K562 (cell line): Measurements from ENCODE around the gene STX1A. TPM values are rescaled to one million over a fixed set of nuclear protein-coding genes. Genes with fewer than 3 reads are reported as not detected.
A peak's percentile ranks its signal among the peaks of the same experiment; 100 is the strongest.

Experiments used
- ATAC-seq: fragments of 200-7000 bp; cut with Tn5 transposase; 3 replicates; pipeline ENCODE4 v1.9.1; 2020; ENCODE audit warnings: moderate library complexity
- BruUV-seq: library from RNA; stranded (reverse); fragments of 400-500 nt; replicated peaks from 2 replicates; lab custom pipeline; 2021; lab: Mats Ljungman, UMichigan
- CTCF ChIA-PET: fragments of 300-600 bp; formaldehyde crosslinking; extraction: SDS; loops from one replicate; lab custom pipeline; 2021; ENCODE audit warnings: low intra/inter-chr PET ratio; lab: Yijun Ruan, JAX
- POLR2A ChIA-PET: fragments of 300-600, 350-650 bp; sonication (Branson Sonifier 250); formaldehyde crosslinking; extraction: SDS; loops from one replicate; lab custom pipeline; 2021; ENCODE audit warnings: antibody characterized with exemption, inconsistent platforms; lab: Yijun Ruan, JAX
- DNase-seq, 4 experiments: peaks; one replicate each; pipeline versions ENCODE4 v3.0.0 to v3.0.0-alpha.2; 2011 to 2018; ENCODE audit warnings: low spot score in 3 of 4, mixed read lengths in 3 of 4; ENCODE audit errors: extremely low read depth in 1 of 4
- FAIRE-seq: peaks from 2 replicates; lab custom pipeline; 2011; peaks lifted over from hg19 to GRCh38; lab: Jason Lieb, UNC
- H2AFZ ChIP-seq: 2 replicates; pipeline ENCODE4 v1.6.0; 2011; ENCODE audit warnings: low read depth, low read length, control low read depth, inconsistent platforms
- H3K27ac ChIP-seq: fragments of 200-600 bp; 3 replicates; pipeline ENCODE4 v1.8.0; 2011; ENCODE audit warnings: low read depth, mild to moderate bottlenecking, control low read depth, inconsistent platforms, low read length, moderate library complexity, mixed read lengths; ENCODE audit errors: extremely low read depth
- H3K27me3 ChIP-seq, 2 experiments: fragments of 300-600 bp in 1 of 2; 2 replicates in 1 of 2; 3 replicates in 1 of 2; pipeline versions ENCODE4 v1.6.0 to v1.8.0; 2011; ENCODE audit warnings: inconsistent platforms in 2 of 2, low read length in 2 of 2, mild to moderate bottlenecking in 1 of 2, mixed read lengths in 1 of 2, moderate library complexity in 1 of 2; ENCODE audit not compliant: control insufficient read depth in 2 of 2, insufficient read depth in 2 of 2
- H3K36me3 ChIP-seq: fragments of 300-600 bp; 3 replicates; pipeline ENCODE4 v1.8.0; 2011; ENCODE audit warnings: mild to moderate bottlenecking, low read length, inconsistent platforms; ENCODE audit not compliant: control insufficient read depth, insufficient read depth
- H3K4me1 ChIP-seq, 2 experiments: fragments of 200-600 bp in 1 of 2; replicated peaks in 1 of 2; 2 replicates in 1 of 2; 3 replicates in 1 of 2; pipeline versions ENCODE4 v1.5.1 to v1.8.0; 2011; ENCODE audit warnings: inconsistent platforms in 2 of 2, low read length in 2 of 2, mild to moderate bottlenecking in 1 of 2, mixed read lengths in 1 of 2, moderate library complexity in 1 of 2; ENCODE audit not compliant: control insufficient read depth in 2 of 2, insufficient read depth in 2 of 2
- H3K4me2 ChIP-seq: 2 replicates; pipeline ENCODE4 v1.6.1; 2011; ENCODE audit warnings: low read length, control low read depth, inconsistent platforms, mixed read lengths; ENCODE audit not compliant: insufficient read depth
- H3K4me3 ChIP-seq: fragments of 200-600 bp; sonication (generic), shearing (Covaris generic); 2 replicates; pipeline ENCODE4 v1.5.1; 2016; ENCODE audit warnings: control low read depth, inconsistent platforms
- H3K79me2 ChIP-seq: fragments of 200-600 bp; 3 replicates; pipeline ENCODE4 v1.8.0; 2011; ENCODE audit warnings: low read length, inconsistent platforms; ENCODE audit not compliant: control insufficient read depth, insufficient read depth
- H3K9ac ChIP-seq, 2 experiments: 2 replicates each; pipeline versions ENCODE4 v1.6.0 to v1.6.1; 2011; ENCODE audit warnings: low read depth in 2 of 2, low read length in 2 of 2, control low read depth in 1 of 2, inconsistent platforms in 1 of 2, mild to moderate bottlenecking in 1 of 2, mixed read lengths in 1 of 2; ENCODE audit not compliant: insufficient read depth in 1 of 2
- H3K9me1 ChIP-seq: one replicate; pipeline ENCODE4 v1.6.0; 2011; ENCODE audit warnings: inconsistent platforms, mild to moderate bottlenecking, low read length, moderate library complexity; ENCODE audit not compliant: control insufficient read depth, insufficient read depth
- H3K9me3 ChIP-seq: replicated peaks from 2 replicates; pipeline ENCODE4 v1.5.1; 2011; ENCODE audit warnings: low read depth, low read length, inconsistent platforms; ENCODE audit not compliant: control insufficient read depth, insufficient read depth
- H4K20me1 ChIP-seq: replicated peaks from 2 replicates; pipeline ENCODE4 v1.6.1; 2011; ENCODE audit warnings: low read length, inconsistent platforms, mixed read lengths; ENCODE audit not compliant: control insufficient read depth, insufficient read depth
- CBFB ChIP-seq: sonication (generic); formaldehyde crosslinking; IDR thresholded peaks from 2 replicates; pipeline ENCODE4 v1.4.0; 2020; ENCODE audit warnings: mild to moderate bottlenecking, missing genetic modification reagents
- COPS2 ChIP-seq: fragments of 450-650 bp; conservative IDR thresholded peaks from 2 replicates; pipeline ENCODE4 v1.6.1; 2016; ENCODE audit warnings: mild to moderate bottlenecking, moderate library complexity
- ETV5 ChIP-seq: sonication (generic); formaldehyde crosslinking; IDR thresholded peaks from 2 replicates; pipeline ENCODE4 v1.4.0; 2020; ENCODE audit warnings: low read depth, mild to moderate bottlenecking, missing genetic modification reagents
- GABPB1 ChIP-seq: sonication (generic); formaldehyde crosslinking; IDR thresholded peaks from 2 replicates; pipeline ENCODE4 v1.8.0; 2022; ENCODE audit warnings: mild to moderate bottlenecking, missing genetic modification reagents
- KLF16 ChIP-seq: IDR thresholded peaks from 2 replicates; pipeline ENCODE4 v1.6.1; 2016; ENCODE audit warnings: antibody characterized with exemption
- MAZ ChIP-seq, 2 experiments: fragments of 450-650 bp in 1 of 2; sonication (generic) in 1 of 2; formaldehyde crosslinking; IDR thresholded peaks in 1 of 2; conservative IDR thresholded peaks in 1 of 2; 2 replicates each; pipeline versions ENCODE4 v1.4.0 to v1.5.0; 2020; ENCODE audit warnings: mild to moderate bottlenecking in 1 of 2, missing genetic modification reagents in 1 of 2
- NR2F6 ChIP-seq: fragments of 450-650 bp; formaldehyde crosslinking; IDR thresholded peaks from 2 replicates; pipeline ENCODE4 v1.4.0; 2020; ENCODE audit warnings: mild to moderate bottlenecking
- POLR2AphosphoS5 ChIP-seq: IDR thresholded peaks from 2 replicates; pipeline ENCODE4 v1.6.1; 2011; ENCODE audit warnings: mild to moderate bottlenecking, low read depth, low read length, moderate library complexity; ENCODE audit not compliant: control insufficient read depth, insufficient read depth
- PTRF ChIP-seq: fragments of 450-650 bp; IDR thresholded peaks from 2 replicates; pipeline ENCODE4 v1.6.1; 2016; ENCODE audit warnings: mild to moderate bottlenecking, missing genetic modification characterization, missing compliant biosample characterization
- SMAD1 ChIP-seq: fragments of 150-350 bp; IDR thresholded peaks from 2 replicates; pipeline ENCODE4 v1.6.1; 2014; ENCODE audit warnings: low read length, low read depth; ENCODE audit not compliant: partially characterized antibody
- SMARCA5 ChIP-seq: fragments of 450-650 bp; IDR thresholded peaks from 2 replicates; pipeline ENCODE4 v1.6.1; 2016
- SNAPC5 ChIP-seq: fragments of 250-450 bp; sonication (Bioruptor Pico); IDR thresholded peaks from 2 replicates; pipeline ENCODE4 v1.8.0; 2021; ENCODE audit warnings: moderate library complexity, mild to moderate bottlenecking, inconsistent platforms
- SUPT5H ChIP-seq: fragments of 450-650 bp; IDR thresholded peaks from 2 replicates; pipeline ENCODE4 v1.6.1; 2016
- THRAP3 ChIP-seq: fragments of 450-650 bp; IDR thresholded peaks from 2 replicates; pipeline ENCODE4 v1.6.1; 2016; ENCODE audit warnings: mild to moderate bottlenecking, inconsistent platforms, borderline replicate concordance
- ZNF263 ChIP-seq: sonication (generic); formaldehyde crosslinking; IDR thresholded peaks from 2 replicates; pipeline ENCODE4 v1.8.0; 2022; ENCODE audit warnings: mild to moderate bottlenecking, missing genetic modification reagents, borderline replicate concordance
- WGBS: fragments of 100-300 bp; shearing (Covaris generic); methylation state at CpG from one replicate; pipeline ENCODE4 v1.1.6; 2016; ENCODE audit warnings: low coverage, mixed read lengths; ENCODE audit not compliant: insufficient coverage; ENCODE audit errors: missing lambda C conversion rate; 5-methylcytosine and 5-hydroxymethylcytosine counted together
- in situ Hi-C: fragments of 300-500 bp; cut with MboI; formaldehyde crosslinking; loops from 4 replicates; pipeline ENCODE4 v1.15.0; 2018; ENCODE audit warnings: inconsistent platforms, mixed read lengths
- intact Hi-C: fragments of 100-400 bp; cut with micrococcal nuclease; formaldehyde crosslinking; loops from 2 replicates; pipeline ENCODE4 v1.14.2; 2022
- polyA plus RNA-seq, 8 experiments: library from polyadenylated mRNA; depleted of rRNA in 4 of 8; stranded (reverse) in 5 of 8; unstranded in 3 of 8; fragments of >200 nt; fragmentation: Nextera tagmentation in 2 of 8; fragmentation: Illumina TruSeq in 1 of 8; extraction: Ambion mirVana in 2 of 8; extraction: Trizol in 1 of 8; gene quantifications; 2 replicates each; pipeline versions ENCODE4 v1.2.1 to v1.2.3, GENCODE V29; 2011 to 2014; ENCODE audit warnings: inconsistent platforms in 1 of 8, missing spikeins in 1 of 8
- total RNA-seq, 7 experiments: library from RNA; depleted of rRNA in 6 of 7; stranded (reverse); fragments of >200 nt in 6 of 7; fragmentation: Illumina TruSeq in 2 of 7; extraction: Trizol in 2 of 7; gene quantifications; 2 replicates each; pipeline versions ENCODE4 v1.2.1 to v1.2.3, GENCODE V29; 2011 to 2021; ENCODE audit warnings: low replicate concordance in 1 of 7
- TF ChIP-seq, protein P1 (sequence below): fragments of 150-350 bp; conservative IDR thresholded peaks from 2 replicates; pipeline ENCODE4 v1.6.1; 2014; ENCODE audit warnings: low read length
- TF ChIP-seq, protein P2 (sequence below): fragments of 450-650 bp; formaldehyde crosslinking; IDR thresholded peaks from 2 replicates; pipeline ENCODE4 v1.4.0; 2020; ENCODE audit warnings: mild to moderate bottlenecking, moderate library complexity

STX1A gene
- total and polyA plus RNA-seq, 9 of the 15 experiments (the other 6 are each of a cell fraction or from before 2014, with no cell fraction given) = 0.04 to 15.1 (median 6.3) TPM

DNA sequence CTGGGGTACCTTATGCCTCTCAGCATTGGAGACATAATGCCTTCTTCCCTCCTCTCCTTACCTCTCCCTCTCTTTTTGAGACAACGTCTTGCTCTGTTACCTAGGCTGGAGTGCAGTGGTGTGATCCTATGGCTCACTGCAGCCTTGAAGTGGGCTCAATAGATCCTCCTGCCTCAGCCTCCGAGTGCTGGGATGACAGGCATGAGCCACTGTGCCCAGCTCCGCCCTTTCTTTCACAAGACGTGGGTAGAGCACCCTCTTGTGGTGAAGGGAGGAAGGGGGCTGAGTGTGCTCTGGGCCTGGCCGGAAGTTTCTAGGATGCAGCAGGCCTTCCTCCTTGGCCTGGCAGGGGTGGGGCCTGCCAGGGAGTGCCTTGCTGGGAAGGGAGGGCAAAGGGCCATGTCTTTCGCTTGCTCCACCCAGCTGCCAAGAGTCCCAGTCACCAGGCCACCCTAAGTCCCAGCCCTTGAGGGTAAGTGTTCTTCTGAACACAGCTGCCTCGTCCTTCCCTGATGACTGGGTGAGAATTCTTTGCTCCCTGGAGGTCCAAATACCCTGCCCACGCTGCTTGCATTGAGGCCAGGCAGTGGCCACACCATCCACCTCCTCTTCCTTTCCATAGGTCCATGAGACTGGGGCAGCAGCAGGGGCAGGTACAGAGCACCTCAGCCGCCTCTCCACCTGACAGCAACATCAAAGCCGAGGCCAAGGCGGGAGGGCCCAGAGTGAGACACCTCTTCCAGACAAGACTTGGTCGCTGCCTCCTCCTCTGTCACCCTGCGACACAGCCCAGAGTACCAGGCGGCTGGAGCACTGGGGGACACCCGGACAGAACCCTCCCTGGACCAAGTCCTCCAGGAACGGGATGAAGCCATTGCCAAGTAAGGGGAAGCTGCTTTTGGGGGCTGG, 15.4 kb upstream of the STX1A start:
- no TSS peak for BruUV-seq
- Histone ChIP-seq H3K36me3 (peaks cover 24% of the 10 kb centered on the region), H3K9ac (peak overlapping the region in 1 of 2 experiments; percentile 56; a peak in 3 of 4 replicates), H3K9me3 (no peaks in the 10 kb centered on the region), H3K4me1 (peaks cover 5 to 51% of the 10 kb centered on the region in 2 experiments; a peak in 3 of 5 replicates), H3K4me3 (no peak overlapping the region), H3K79me2 (peaks cover 19% of the 10 kb centered on the region), H3K4me2 (no peak overlapping the region), H3K27me3 (no peaks in the 10 kb centered on the region; a peak in 1 of 5 replicates), H4K20me1 (peaks cover 21% of the 10 kb centered on the region), H3K9me1 (peaks cover 4% of the 10 kb centered on the region), H2AFZ (no peak overlapping the region), H3K27ac (no peak overlapping the region; the same call in 2 of the 3 replicates)
- 47% methylated on average over 15 of the region's 16 CpGs for WGBS
- ChIA-PET CTCF (interaction anchor here (0.7 to 2.9 kb wide), 3 partner anchors 122 to 297 kb away, joined by 3 to 7 read pairs (median 6); no protein-coding TSS in a partner anchor), POLR2A (interaction anchor here (0.6 to 1.0 kb wide), 13 partner anchors 33 to 214 kb away, joined by 3 to 5 read pairs (median 3); partner anchors contain the start of genes MLXIPL and TBL2)
- peak; percentile 80 for ATAC-seq
- intact Hi-C loops = loop anchor here (5.0 to 10.0 kb wide), 2 partner anchors 68 to 400 kb away; partner anchors contain the start of gene VPS37D
- DNase-seq = peak; percentile 76 to 93 (median 81)
- in situ Hi-C loops = loop anchor here (5.0 to 10.0 kb wide), 2 partner anchors 128 to 400 kb away; no protein-coding TSS in a partner anchor
- FAIRE-seq = peak; percentile 98
- TF ChIP-seq SUPT5H (peak; percentile 67), MAZ (CRISPR knock-in tag; conservative IDR thresholded peaks at IDR 0.05 in 1 of 2, IDR thresholded peaks at IDR 0.05 in 1 of 2) (peak; percentile 64 to 87), THRAP3 (no peak; the same call in 1 of the 2 replicates), PTRF (no peak), SMAD1 (no peak), CBFB (peak; percentile 81; the same call in 1 of the 2 replicates), SMARCA5 (0 out of 2 replicates have a peak, but pooled peaks have one; percentile 39), NR2F6 (no peak), ZNF263 (CRISPR knock-in tag) (peak; percentile 87), KLF16 (peak; percentile 57), GABPB1 (peak; percentile 79), POLR2AphosphoS5 (peak; percentile 35; the same call in 1 of the 2 replicates), SNAPC5 (CRISPR knock-in tag) (no peak), ETV5 (CRISPR knock-in tag) (peak; percentile 94), COPS2 (no peak)
- TF ChIP-seq, protein P1, sequence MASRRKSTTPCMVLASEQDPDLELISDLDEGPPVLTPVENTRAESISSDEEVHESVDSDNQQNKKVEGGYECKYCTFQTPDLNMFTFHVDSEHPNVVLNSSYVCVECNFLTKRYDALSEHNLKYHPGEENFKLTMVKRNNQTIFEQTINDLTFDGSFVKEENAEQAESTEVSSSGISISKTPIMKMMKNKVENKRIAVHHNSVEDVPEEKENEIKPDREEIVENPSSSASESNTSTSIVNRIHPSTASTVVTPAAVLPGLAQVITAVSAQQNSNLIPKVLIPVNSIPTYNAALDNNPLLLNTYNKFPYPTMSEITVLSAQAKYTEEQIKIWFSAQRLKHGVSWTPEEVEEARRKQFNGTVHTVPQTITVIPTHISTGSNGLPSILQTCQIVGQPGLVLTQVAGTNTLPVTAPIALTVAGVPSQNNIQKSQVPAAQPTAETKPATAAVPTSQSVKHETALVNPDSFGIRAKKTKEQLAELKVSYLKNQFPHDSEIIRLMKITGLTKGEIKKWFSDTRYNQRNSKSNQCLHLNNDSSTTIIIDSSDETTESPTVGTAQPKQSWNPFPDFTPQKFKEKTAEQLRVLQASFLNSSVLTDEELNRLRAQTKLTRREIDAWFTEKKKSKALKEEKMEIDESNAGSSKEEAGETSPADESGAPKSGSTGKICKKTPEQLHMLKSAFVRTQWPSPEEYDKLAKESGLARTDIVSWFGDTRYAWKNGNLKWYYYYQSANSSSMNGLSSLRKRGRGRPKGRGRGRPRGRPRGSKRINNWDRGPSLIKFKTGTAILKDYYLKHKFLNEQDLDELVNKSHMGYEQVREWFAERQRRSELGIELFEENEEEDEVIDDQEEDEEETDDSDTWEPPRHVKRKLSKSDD = no peak
- TF ChIP-seq, protein P2, sequence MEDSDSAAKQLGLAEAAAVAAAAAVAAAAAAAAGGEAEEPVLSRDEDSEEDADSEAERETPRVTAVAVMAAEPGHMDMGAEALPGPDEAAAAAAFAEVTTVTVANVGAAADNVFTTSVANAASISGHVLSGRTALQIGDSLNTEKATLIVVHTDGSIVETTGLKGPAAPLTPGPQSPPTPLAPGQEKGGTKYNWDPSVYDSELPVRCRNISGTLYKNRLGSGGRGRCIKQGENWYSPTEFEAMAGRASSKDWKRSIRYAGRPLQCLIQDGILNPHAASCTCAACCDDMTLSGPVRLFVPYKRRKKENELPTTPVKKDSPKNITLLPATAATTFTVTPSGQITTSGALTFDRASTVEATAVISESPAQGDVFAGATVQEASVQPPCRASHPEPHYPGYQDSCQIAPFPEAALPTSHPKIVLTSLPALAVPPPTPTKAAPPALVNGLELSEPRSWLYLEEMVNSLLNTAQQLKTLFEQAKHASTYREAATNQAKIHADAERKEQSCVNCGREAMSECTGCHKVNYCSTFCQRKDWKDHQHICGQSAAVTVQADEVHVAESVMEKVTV = peak; percentile 83
